HCT116 (cell line): ENCODE data around the gene KANSL1. TPM values are rescaled to one million over a fixed set of nuclear protein-coding genes. Genes with fewer than 3 reads are reported as not detected.

Experiments
- ATAC-seq: fragments of 200-7000 bp; cut with Tn5 transposase; 2 replicates; pipeline ENCODE4 v1.9.1; 2020; ENCODE audit warnings: mild to moderate bottlenecking, moderate library complexity
- BruUV-seq: library from RNA; stranded (reverse); fragments of 400-500 nt; replicated peaks from 2 replicates; lab custom pipeline; 2021; lab: Mats Ljungman, UMichigan
- CTCF ChIA-PET: fragments of 300-600 bp; sonication (Branson Sonifier 250); formaldehyde crosslinking; loops from one replicate; lab custom pipeline; 2021; ENCODE audit warnings: antibody characterized with exemption; lab: Charles Lee
- POLR2A ChIA-PET: fragments of 300-600, 350-600 bp; sonication (Branson Sonifier 250); formaldehyde crosslinking; loops from one replicate; lab custom pipeline; 2021; ENCODE audit warnings: antibody characterized with exemption; lab: Charles Lee
- RAD21 ChIA-PET, 2 experiments: fragments of 300-600 bp; sonication (Branson Sonifier 250); formaldehyde crosslinking; loops; one replicate each; lab custom pipeline; 2023; ENCODE audit warnings: low total read pairs in 2 of 2; ENCODE audit not compliant: uncharacterized antibody in 2 of 2, unreplicated experiment in 2 of 2, low non-redundant PET in 1 of 2; lab: Charles Lee
- DNase-seq: peaks from one replicate; pipeline ENCODE4 v3.0.0-alpha.2; 2010; ENCODE audit warnings: low read depth, low spot score
- H2AFZ ChIP-seq: fragments of 200-600 bp; shearing (Covaris generic), sonication (generic); 2 replicates; pipeline ENCODE4 v1.6.1; 2017; ENCODE audit warnings: low read depth, mixed run types, mixed read lengths, antibody characterized with exemption, low read length; ENCODE audit not compliant: poor library complexity, severe bottlenecking
- H3K27ac ChIP-seq: 2 replicates; pipeline ENCODE4 v1.5.1; 2012; ENCODE audit warnings: low read depth, low read length
- H3K27me3 ChIP-seq: fragments of 200-600 bp; sonication (generic); 2 replicates; pipeline ENCODE4 v1.6.1; 2016; ENCODE audit warnings: mixed run types, low read length, mixed read lengths; ENCODE audit not compliant: insufficient read depth
- H3K36me3 ChIP-seq, 2 experiments: fragments of 200-500 bp in 1 of 2; fragments of 200-600 bp in 1 of 2; sonication (Bioruptor generic) in 1 of 2; sonication (generic) in 1 of 2; 2 replicates each; pipeline versions ENCODE4 v1.5.1 to v1.6.1; 2014 to 2016; ENCODE audit warnings: low read length in 2 of 2, inconsistent platforms in 1 of 2, mixed read lengths in 1 of 2, mixed run types in 1 of 2; ENCODE audit not compliant: insufficient read depth in 2 of 2, control insufficient read depth in 1 of 2
- H3K4me1 ChIP-seq, 2 experiments: fragments of 200-600 bp in 1 of 2; sonication (generic) in 1 of 2; 2 replicates each; pipeline versions ENCODE4 v1.5.1 to v1.6.1; 2012 to 2017; ENCODE audit warnings: low read length in 2 of 2, inconsistent platforms in 1 of 2, mild to moderate bottlenecking in 1 of 2, mixed read lengths in 1 of 2, mixed run types in 1 of 2, moderate library complexity in 1 of 2; ENCODE audit not compliant: insufficient read depth in 2 of 2, control insufficient read depth in 1 of 2
- H3K4me2 ChIP-seq: fragments of 200-600 bp; sonication (generic); 2 replicates; pipeline ENCODE4 v1.6.1; 2017; ENCODE audit warnings: mixed run types, low read length, mixed read lengths
- H3K4me3 ChIP-seq, 2 experiments: fragments of 200-600 bp in 1 of 2; sonication (generic) in 1 of 2; replicated peaks in 1 of 2; 2 replicates each; pipeline ENCODE4 v1.5.1; 2011 to 2016; ENCODE audit warnings: low read length in 2 of 2, control low read depth in 1 of 2, low read depth in 1 of 2, mild to moderate bottlenecking in 1 of 2, mixed read lengths in 1 of 2, mixed run types in 1 of 2
- H3K79me2 ChIP-seq: fragments of 200-600 bp; sonication (generic); 2 replicates; pipeline ENCODE4 v1.6.1; 2017; ENCODE audit warnings: mild to moderate bottlenecking, mixed run types, low read length, moderate library complexity, mixed read lengths; ENCODE audit not compliant: insufficient read depth
- H3K9ac ChIP-seq: fragments of 200-600 bp; sonication (generic); 2 replicates; pipeline ENCODE4 v1.6.1; 2016; ENCODE audit warnings: low read length, mixed read lengths
- H3K9me2 ChIP-seq: fragments of 200-600 bp; sonication (generic), shearing (Covaris generic); 2 replicates; pipeline ENCODE4 v1.6.1; 2017; ENCODE audit warnings: mixed run types, mild to moderate bottlenecking, moderate library complexity; ENCODE audit not compliant: insufficient read depth
- H3K9me3 ChIP-seq, 2 experiments: fragments of 200-500 bp in 1 of 2; fragments of 200-600 bp in 1 of 2; sonication (Bioruptor generic) in 1 of 2; sonication (generic) in 1 of 2; 2 replicates each; pipeline ENCODE4 v1.6.1; 2014 to 2017; ENCODE audit warnings: low read length in 2 of 2, mixed read lengths in 2 of 2, inconsistent platforms in 1 of 2, low read depth in 1 of 2, mild to moderate bottlenecking in 1 of 2, mixed run types in 1 of 2, moderate library complexity in 1 of 2; ENCODE audit not compliant: control insufficient read depth in 1 of 2, insufficient read depth in 1 of 2
- H4K20me1 ChIP-seq: fragments of 200-600 bp; sonication (generic), shearing (Covaris generic); 2 replicates; pipeline ENCODE4 v1.6.1; 2017; ENCODE audit warnings: mixed run types, mild to moderate bottlenecking, moderate library complexity; ENCODE audit not compliant: insufficient read depth
- ATF3 ChIP-seq: IDR thresholded peaks from 2 replicates; pipeline ENCODE4 v1.6.1; 2012
- CBX3 ChIP-seq: IDR thresholded peaks from 2 replicates; pipeline ENCODE4 v1.6.1; 2012; ENCODE audit warnings: low read depth
- CEBPB ChIP-seq: IDR thresholded peaks from 2 replicates; pipeline ENCODE4 v1.6.1; 2012; ENCODE audit warnings: low read depth
- EGR1 ChIP-seq: IDR thresholded peaks from 2 replicates; pipeline ENCODE4 v1.6.1; 2012; ENCODE audit warnings: low read depth
- ELF1 ChIP-seq: IDR thresholded peaks from 2 replicates; pipeline ENCODE4 v1.6.1; 2012; ENCODE audit warnings: low read depth, borderline replicate concordance
- EZH2 ChIP-seq: fragments of 200-600 bp; sonication (generic); IDR thresholded peaks from 2 replicates; pipeline ENCODE4 v1.6.1; 2017; ENCODE audit warnings: antibody characterized with exemption, mixed run types
- FOSL1 ChIP-seq: IDR thresholded peaks from 2 replicates; pipeline ENCODE4 v1.6.1; 2012; ENCODE audit warnings: low read depth
- JUND ChIP-seq: IDR thresholded peaks from 2 replicates; pipeline ENCODE4 v1.6.1; 2012
- MAX ChIP-seq: IDR thresholded peaks from 2 replicates; pipeline ENCODE4 v1.6.1; 2012
- RAD21 ChIP-seq: IDR thresholded peaks from 2 replicates; pipeline ENCODE4 v1.6.1; 2012; ENCODE audit warnings: low read depth, mild to moderate bottlenecking
- REST ChIP-seq: IDR thresholded peaks from 2 replicates; pipeline ENCODE4 v1.6.1; 2012; ENCODE audit warnings: low read depth
- SIN3A ChIP-seq: IDR thresholded peaks from 2 replicates; pipeline ENCODE4 v1.6.1; 2012; ENCODE audit warnings: low read depth
- SP1 ChIP-seq: IDR thresholded peaks from 2 replicates; pipeline ENCODE4 v1.6.1; 2012; ENCODE audit warnings: low read depth
- SRF ChIP-seq: IDR thresholded peaks from 2 replicates; pipeline ENCODE4 v1.6.1; 2012; ENCODE audit warnings: low read depth
- TCF7L2 ChIP-seq: IDR thresholded peaks from 2 replicates; pipeline ENCODE4 v1.7.0; 2011; ENCODE audit warnings: borderline replicate concordance, inconsistent platforms; ENCODE audit not compliant: insufficient read depth, insufficient read length; ENCODE audit errors: extremely low read depth
- ZFX ChIP-seq: fragments of 450-650 bp; IDR thresholded peaks from 2 replicates; pipeline ENCODE4 v1.6.1; 2017
- ZNF274 ChIP-seq: fragments of 200-500 bp; sonication (Bioruptor generic); IDR thresholded peaks from 2 replicates; pipeline ENCODE4 v1.6.1; 2014; ENCODE audit warnings: mild to moderate bottlenecking, low read depth, low read length, inconsistent platforms
- intact Hi-C: fragments of 100-400 bp; cut with micrococcal nuclease; formaldehyde crosslinking; loops from 2 replicates; pipeline ENCODE4 v1.10.0; 2022
- total RNA-seq: library from RNA; stranded (reverse); gene quantifications from one replicate; pipeline ENCODE4 v1.2.1, GENCODE V29; 2021; ENCODE audit not compliant: unreplicated experiment

The KANSL1 gene
- total RNA-seq, 1 experiment from 2014 or later, result 77.5 TPM

GRCh38 chr17:46092991-46093390 lies 100.2 kb downstream of the KANSL1 start:
- Histone ChIP-seq H3K4me3 (no peak overlapping the region), H3K4me1 (no peaks in the 10 kb centered on the region), H3K36me3 (peaks cover 4 to 6% of the 10 kb centered on the region in 2 experiments; a peak in 1 of 4 replicates), H3K9ac (no peak overlapping the region), H3K79me2 (peaks cover 87% of the 10 kb centered on the region), H3K9me2 (no peaks in the 10 kb centered on the region), H3K4me2 (no peak overlapping the region), H3K27me3 (no peaks in the 10 kb centered on the region), H4K20me1 (peaks cover 28% of the 10 kb centered on the region), H2AFZ (no peak overlapping the region), H3K27ac (no peak overlapping the region), H3K9me3 (no peaks in the 10 kb centered on the region)
- POLR2A ChIA-PET, result no interaction called here
- DNase-seq, result no peak
- intact Hi-C loops, result no loop called here
- TF ChIP-seq CBX3 (no peak), ATF3 (no peak), SP1 (no peak), SIN3A (no peak)
- ATAC-seq, result no peak
- no TSS peak for BruUV-seq
- CTCF ChIA-PET, result no interaction called here
- RAD21 ChIA-PET, result no interaction called here

GRCh38 chr17:46090871-46091270 lies 102.4 kb downstream of the KANSL1 start:
- ATAC-seq, result no peak
- peaks cover 4 to 6% of the 10 kb centered on the region in 2 experiments; a peak in 1 of 4 replicates for H3K36me3 ChIP-seq
- ChIA-PET POLR2A (no interaction called here), CTCF (interaction anchor here (2.1 kb wide), 1 partner anchor 46 kb away, joined by 8 read pairs; no protein-coding TSS in a partner anchor), RAD21 (no interaction called here)
- H3K4me2 ChIP-seq, result no peak overlapping the region
- BruUV-seq, result no TSS peak
- intact Hi-C loops, result loop anchor here (2.0 kb wide), 1 partner anchor 22 kb away; no protein-coding TSS in a partner anchor
- no peak for DNase-seq
- H3K79me2 ChIP-seq, result peaks cover 84% of the 10 kb centered on the region
- no peak overlapping the region for H3K9ac ChIP-seq
- H3K4me3 ChIP-seq, result no peak overlapping the region
- H3K9me3 ChIP-seq, result no peaks in the 10 kb centered on the region
- H3K9me2 ChIP-seq, result no peaks in the 10 kb centered on the region
- no peaks in the 10 kb centered on the region for H3K27me3 ChIP-seq
- H3K27ac ChIP-seq, result no peak overlapping the region
- no peaks in the 10 kb centered on the region for H3K4me1 ChIP-seq
- no peak overlapping the region for H2AFZ ChIP-seq
- peaks cover 26% of the 10 kb centered on the region for H4K20me1 ChIP-seq
- TF ChIP-seq CBX3 (no peak), ZNF274 (no peak), REST (no peak), FOSL1 (no peak), SP1 (no peak), RAD21 (no peak), EZH2 (no peak), SRF (no peak), ZFX (no peak), TCF7L2 (no peak), CEBPB (no peak), SIN3A (no peak), ELF1 (no peak), ATF3 (no peak), EGR1 (no peak), JUND (no peak), MAX (no peak)
